HUDEP-2 (cell line): ENCODE measurements around the gene PDE6D.
"Not testable (repeated sequence)": the region's sequence is repeated elsewhere in the genome, so short reads cannot be mapped to it uniquely, and the experiment has no call there.

Source experiments
- DNase-seq, 76 experiments: peaks; one replicate each; lab custom pipeline; 2025; ENCODE audit not compliant: unreplicated experiment in 76 of 76; lab: John Stamatoyannopoulos, UW

Gene PDE6D

DNA sequence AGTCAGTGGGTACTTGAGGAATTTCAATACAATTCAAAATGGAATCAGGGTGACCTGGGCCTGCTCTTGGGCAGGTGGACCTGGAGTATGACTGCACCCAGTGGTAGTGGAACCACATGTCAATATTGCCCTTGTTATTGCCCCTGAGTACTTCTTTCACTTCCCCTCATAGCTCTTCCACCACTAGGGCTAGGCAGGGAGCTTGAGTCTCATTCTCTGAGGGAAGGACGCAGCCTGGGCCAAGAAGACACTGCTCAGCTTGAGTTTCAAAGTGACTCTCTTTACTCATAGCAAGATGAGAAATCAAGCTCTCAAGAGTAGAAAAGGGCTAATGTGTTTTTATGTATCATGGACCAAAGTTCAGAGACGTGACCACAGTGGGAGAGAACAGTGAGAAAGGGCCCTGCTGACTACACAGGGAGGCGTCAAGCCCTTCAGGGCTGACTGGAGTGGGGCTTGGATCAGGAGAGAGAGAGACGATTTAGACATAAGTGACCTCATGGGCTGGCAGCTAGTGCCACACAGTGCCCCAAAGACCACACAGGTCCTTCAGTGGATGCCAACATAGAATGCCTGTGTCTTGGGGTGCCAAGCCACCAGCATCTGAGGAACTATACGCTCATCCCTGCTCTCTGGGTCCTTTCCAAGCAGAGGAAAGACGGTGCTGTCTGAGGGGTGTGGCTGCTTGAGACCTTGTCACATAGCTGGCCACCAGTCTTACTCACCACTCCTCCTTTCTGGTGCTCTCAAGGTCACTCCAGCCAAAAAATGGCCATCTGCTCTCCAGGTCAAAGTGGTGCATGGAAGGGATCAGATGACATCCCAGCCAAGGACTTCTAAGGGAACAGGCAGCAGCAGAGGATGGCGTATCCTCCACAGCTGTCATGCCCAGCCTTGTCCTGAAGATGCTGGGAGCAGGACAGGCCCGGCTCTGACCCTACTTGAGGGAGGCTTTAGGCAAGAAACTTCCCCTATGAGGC is 59.8 kb downstream of the PDE6D start:
- DNase-seq = no peak

DNA sequence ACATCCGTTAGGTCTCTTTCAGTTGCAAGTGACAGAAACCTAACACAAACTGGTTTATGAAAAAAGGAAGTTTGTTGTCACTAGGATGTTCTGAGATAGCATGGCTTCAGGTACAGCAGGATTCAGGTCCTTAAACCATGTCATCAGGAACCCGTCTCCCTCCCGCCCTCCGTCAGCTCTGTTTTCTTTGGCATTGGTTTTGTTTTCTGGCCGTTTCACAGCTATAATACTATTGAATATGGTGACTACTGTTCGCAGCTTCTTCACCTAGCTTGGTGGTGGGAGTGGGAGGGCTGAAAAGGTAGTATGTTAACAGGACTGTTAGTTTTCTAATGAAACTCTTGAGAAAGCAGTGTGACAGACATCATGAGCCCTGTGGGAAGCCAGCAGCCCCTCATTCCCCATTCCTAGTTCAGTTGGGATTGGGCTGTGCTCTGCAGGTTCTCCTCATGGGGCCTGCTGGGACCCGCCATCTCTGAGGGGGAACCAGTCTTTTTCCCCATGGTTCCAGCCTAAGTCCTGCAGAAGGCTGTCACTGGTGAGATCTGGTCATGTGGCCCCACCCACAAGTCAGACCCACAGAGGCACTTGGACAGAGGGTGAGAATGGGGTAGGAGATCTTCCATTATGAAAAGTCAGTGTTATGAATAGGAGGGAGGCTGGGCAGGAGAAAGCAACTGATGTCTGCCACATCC is 60.6 kb downstream of the PDE6D start:
- DNase-seq = no peak

DNA sequence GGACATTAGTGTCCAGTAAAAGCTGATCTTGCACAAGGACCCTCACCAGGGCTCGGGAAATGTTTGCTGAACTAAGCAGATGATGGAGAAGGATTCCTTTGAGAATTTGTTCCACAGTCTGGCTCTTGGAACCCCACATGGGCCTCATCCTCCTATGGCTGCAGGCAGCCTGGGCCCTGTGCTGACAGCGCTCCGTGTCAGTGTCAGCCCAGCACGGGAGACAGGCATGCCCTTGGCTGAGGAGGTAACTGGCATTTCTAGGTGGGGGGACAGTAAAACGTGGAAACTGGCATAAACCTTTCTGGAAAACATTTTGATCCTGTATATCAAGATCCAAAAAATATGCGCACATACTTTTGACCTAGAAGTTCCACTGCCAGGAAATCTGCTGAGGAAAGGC is 62.3 kb downstream of the PDE6D start:
- DNase-seq = no peak

DNA sequence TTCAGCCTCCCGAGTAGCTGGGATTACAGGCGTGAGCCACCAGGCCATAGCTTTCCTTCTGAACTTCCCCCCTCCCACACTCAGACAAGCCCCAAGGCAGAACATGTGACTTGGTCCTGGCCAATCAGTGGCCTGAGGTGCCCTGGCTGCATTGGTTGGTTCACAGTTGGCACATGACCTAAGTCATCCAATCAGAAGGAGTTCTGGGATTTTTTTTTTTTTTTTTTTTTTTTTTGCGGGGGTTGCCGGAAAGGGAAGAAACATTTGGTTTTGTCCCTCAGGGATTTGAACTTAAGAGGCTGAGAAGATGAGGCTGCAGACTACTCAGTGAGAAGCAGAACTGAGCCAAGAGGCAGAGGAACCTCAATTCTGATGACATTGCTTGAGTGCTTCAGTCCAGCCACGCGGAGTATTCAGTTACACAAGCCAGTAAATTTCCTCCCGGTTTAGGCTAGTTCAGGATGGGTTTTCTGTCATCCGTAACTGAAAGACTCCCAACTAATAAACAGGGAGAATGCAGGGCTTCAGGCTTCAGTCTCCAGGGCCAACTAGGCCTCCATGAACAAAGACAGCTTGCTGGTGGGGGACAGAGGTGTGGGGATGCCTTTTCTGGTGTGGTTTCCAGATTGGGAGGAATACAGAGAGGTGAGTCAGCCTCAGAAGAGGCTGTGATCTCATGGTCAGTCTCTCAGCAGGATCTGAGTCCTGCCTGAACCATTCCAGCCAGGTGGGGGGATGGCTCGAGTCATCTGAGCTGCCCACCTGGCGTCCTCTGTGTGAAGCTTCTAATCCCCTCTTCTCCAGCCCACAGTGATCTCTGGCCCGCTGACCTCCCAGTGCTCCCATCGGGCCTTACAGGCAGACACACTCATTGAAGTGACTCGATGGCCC is 63.6 kb downstream of the PDE6D start:
- peak in 8 of 76 experiments; percentile 2 to 31 (median 21) for DNase-seq

DNA sequence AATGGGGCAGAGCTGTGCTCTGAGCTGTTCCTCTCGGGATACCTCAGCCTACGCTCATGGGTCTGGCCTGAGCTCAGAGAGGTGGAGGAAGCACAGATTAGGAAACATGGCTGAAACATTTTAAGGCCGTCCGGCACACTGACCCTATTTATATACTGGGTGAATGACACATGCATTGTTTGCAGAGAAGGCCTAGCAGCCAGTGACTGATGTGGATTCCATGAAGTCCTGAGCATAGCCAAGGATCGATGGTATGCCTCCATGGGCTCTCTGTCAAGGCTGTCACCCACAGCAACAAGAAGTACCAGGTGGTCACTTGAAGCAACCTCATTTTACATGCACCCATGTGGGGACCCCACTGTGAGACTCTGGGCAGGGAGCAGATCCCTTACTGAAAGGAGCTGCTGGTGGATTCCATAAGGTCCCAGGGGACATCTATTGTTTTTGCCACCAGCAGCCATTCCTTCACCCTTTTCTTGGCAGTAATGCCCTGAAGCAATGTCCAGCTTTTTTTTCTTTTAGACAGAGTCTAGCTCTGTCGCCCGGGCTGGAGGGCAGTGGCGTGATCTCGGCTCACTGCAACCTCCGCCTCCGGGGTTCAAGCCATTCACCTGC is 64.3 kb downstream of the PDE6D start:
- no peak for DNase-seq

DNA sequence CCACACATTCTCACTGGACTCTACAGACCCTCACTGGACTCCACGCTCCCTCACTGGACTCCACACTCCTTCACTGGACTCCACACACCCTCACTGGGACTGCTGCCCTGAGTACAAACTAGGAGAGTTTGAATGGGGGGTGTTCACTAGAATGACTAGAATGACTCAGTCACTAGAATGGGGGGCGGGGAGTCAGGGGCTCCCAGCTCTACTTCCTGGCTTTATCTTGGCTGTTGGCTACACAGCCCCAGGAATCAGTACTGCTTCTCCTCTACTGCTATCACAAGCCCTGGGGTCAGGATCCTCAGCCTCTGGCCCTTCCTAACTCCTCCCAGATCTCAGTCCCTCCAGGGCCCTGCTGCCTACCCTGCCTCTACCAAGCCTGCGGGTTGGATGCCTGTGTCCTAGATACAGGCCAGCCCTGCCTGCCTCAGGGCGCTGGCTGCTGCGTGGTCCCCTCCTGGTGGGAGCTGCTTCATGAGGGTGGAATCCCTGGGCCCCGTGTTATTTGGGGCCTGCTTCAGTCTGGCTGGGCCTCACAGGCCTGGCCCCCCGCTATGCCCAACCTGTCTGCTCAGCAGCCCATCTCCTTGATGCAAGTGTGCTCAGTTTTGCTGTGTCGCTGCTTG is 65.0 kb downstream of the PDE6D start:
- peak in 2 of 76 experiments; percentile 7 to 13 for DNase-seq

DNA sequence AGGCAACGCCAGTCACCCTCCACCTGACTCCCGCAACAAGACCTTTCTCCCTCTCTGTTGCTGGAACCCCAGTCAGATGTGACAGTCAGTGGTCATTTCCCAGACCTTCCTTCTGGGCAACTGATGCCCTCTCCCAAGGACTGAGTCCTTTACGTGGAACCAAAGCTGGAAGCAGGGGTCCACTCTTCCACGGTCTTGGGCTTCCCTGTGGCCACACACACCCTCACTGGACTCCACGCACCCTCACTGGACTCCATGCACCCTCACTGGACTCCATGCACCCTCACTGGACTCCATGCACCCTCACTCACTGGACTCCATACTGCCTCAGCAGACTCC is 65.6 kb downstream of the PDE6D start:
- DNase-seq = no peak

DNA sequence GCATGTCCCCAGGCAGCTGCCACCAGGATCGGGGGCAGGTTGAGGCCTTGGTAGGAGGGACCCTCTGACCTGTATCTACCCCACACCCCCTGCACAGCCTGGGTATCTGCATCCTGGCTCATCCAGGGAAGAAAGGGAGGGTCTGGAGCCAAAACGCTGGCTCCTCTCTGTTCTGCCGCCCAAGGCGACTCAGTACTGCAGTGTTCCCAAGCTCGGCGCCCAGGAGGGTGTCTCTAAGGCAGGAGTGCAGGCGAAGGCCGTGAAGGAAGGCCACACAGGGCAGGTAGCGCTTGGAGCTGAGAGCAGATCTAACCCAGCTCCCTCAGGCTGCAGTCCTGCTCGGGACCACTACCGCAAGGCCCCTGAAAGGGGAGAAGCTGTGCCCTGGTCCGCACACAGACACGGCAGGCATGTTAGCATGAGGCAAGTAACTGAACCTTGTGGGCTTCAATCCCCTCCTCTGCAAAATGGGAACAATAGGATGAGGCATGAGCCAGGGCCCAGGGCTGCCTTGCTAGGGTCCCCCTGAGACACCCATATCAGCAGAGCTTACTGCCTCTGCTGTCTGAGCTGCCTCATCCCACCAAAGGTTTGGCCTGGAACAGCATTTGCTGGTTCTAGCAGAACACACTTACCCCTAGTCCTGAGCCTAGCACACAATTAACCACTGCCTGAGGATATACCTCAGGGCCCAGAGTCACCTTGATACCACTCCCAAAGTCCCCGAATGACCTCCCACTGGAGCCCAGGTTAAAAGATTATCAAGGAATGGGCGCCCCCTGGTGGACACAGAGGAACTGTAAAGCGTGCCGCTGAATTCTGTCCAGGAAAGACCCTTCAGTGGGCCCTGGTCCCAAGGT is 66.2 kb downstream of the PDE6D start:
- peak in 68 of 76 experiments; percentile 11 to 86 (median 58) for DNase-seq

DNA sequence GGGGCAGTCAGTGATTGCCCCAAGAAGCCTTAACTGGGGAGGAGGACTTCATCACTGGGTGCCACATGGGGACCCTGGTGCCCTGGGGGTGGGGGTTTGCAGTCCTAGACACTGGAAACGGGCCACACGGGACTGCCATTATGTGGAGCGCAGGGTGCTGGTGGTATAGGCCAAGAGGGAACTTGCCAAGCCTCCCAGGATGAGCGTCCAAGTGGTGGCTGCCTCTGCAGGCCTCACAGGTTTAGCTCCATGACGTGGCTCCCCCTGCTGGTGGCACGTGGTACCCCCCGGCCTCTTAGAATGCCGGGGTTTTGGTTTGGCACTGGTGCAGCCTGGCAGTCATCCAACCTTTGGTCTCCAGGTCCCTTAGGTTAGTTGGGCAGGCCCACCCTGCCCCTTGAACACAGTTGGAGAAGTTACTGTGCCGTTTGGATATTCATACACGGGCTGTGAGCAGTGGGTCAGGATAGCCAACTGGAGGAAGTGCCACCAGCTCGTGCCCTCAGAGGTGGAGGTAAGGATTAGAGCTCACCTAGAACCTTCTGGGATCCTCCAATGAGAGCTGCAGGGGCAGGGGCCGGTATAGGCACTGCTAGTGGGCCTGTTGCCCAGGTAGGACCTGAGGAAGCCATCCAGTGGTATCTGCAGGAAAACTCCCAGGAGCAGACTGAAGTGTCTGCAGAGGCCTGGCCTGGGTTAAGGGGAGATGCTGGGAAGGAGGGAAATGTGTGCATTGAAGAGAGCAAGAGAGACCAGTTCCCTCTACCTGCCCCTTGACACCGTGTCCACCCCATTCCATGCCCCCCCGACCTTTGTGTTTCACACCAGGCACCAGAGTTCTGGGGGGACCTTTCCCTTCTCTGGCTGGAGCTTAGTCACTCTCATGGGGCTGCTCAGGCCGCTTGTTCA is 67.1 kb downstream of the PDE6D start:
- peak; percentile 9 to 95 (median 88) for DNase-seq

DNA sequence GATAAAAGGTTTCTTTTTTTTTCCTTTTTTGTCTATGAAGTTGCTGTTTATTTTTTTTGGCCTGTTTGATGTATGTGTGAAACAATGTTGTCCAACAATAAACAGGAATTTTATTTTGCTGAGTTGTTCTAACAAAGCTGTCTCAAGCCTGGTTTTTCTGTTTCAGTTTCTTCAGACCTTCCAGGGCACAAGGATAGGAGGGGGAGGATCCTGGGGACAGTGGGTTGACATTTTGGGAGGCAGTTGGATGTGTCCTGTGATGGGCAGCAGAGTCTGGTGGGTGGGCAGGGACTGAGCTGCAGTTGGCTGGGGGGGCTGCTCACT is 67.7 kb downstream of the PDE6D start:
- not testable (repeated sequence) for DNase-seq

DNA sequence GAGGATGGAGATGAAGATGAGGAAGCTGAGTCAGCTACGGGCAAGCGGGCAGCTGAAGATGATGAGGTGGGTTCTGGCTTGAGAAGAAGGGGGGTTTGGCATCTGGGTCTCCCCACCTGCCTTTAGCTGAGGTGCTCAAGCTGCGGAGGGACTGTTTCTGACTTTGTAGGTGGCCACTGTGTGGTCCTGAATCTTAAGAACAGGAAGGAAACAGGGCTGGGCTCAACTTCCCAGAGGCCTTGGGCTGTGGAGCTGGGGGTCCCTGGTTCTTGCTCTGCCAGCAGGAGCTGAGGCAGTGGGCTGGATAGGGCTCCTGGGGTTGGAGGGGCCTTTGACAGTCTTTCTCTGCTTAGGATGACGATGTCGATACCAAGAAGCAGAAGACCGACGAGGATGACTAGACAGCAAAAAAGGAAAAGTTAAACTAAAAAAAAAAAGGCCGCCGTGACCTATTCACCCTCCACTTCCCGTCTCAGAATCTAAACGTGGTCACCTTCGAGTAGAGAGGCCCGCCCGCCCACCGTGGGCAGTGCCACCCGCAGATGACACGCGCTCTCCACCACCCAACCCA is 68.5 kb downstream of the PDE6D start:
- DNase-seq = peak in 2 of 76 experiments; percentile 9 to 16

DNA sequence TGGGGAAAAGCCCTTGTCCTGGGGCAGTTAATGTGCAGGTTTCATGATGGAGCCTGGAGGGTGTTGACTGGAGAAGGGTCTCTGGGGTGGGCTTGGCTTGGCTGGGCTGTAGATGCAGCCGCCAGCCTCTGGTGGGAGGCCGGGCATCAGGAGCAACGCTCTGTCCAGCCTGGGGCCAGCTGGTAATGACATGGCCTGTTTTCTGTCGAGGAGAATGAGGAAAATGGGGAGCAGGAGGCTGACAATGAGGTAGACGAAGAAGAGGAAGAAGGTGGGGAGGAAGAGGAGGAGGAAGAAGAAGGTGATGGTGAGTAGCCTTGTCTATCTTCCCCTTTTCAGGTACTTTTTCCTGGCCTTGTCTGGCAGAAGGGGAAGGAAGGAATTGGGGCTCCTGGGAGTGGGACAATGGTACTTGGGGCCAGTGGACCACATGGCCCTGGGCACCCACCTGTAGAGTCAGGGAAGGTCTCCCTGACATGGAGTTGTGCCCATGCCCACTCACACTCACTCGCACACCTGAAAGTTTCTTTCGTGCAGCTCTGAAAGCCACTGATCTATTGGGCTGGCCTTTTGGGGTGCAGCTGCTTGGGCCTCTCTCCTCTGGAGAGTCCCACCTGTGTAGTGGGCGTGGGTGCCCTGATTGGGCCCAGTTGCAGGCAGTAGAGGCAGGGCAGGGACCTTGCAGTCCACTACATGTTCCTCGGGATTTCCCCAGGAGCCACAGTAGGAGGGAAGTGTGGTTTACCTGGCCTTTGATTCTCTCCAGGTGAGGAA is 69.2 kb downstream of the PDE6D start:
- DNase-seq = peak in 1 of 76 experiments; percentile 3

DNA sequence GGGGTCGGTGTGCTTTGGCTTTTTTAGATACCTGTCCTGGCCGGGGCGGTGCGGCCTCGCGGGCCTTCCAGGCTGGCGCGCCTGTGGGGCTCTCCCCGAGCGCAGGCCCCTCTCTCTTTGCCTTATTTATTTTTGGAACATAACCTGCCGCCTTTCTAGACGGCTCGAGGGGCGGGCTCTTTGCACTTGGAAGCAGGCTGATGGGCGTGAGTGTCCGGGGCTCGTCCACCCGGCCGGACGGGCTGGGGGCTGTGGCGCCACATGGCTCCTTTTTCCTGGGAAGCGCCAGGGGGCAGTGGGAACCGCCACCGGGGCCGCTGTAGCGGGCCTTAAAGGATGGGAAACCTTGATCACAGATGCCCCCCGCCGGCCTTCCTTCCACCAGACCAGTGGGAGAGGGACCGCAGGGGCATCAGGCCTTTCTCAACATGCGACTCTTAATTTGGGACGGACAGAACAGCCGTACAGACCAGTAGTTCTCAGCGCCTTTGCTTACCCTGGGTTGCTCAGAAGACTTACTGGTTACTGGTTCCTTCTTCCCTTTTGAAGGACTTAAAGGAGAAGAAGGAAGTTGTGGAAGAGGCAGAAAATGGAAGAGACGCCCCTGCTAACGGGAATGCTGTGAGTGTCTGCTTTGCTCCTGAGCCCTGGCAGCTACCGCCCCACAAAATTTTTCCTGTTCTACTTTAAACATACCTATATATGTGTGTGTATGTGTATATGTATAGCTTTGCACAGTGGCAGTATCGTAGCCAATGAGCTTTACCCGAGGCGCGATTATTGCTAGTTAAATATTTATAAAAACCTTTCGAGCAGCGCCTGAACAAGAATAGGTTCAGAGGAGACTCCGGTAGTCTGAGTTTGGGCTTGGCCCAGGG is 70.0 kb downstream of the PDE6D start:
- DNase-seq = peak in 8 of 76 experiments; percentile 7 to 53 (median 26)

DNA sequence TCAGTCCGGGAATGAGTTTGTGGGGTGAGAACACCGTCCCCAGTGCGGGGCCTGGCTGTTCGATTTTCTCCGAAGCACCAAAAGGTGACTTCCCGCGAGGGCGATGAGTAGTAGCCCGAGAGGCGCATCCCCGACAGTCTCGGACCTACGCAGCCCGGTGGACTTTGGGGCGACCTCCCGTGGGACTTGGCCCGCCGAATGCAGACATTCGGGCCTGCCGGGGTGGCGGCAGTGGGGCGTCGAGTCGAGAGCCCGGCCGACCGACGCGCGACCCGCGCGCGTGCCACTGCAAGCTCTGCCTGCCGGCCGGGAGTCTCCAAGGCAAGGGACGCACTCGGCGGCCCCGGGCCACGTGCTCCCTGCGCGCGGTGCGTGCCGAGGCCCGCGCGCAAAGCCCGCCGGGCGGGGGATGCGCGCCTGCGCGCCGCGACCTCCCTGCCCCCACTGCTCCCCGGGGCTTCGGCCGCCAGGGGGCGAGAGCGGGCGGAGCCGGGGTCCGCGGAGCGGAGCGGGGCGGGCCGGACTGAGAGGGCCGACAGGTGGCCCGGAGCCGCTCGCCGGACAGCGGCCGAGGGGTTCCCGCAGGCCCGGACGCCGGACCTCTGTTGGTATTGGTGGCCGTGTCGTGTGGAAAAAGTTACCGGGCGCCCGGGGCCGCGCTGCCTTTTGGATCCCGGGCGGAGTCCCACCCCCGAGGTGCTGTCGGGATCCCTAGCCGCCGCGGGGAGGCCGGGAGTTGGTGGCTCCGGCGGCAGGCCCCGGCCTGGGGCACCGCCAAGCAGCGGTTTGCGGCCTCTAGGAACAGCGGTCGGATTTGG is 70.9 kb downstream of the PDE6D start:
- DNase-seq = peak in 69 of 76 experiments; percentile 24 to 85 (median 65)

DNA sequence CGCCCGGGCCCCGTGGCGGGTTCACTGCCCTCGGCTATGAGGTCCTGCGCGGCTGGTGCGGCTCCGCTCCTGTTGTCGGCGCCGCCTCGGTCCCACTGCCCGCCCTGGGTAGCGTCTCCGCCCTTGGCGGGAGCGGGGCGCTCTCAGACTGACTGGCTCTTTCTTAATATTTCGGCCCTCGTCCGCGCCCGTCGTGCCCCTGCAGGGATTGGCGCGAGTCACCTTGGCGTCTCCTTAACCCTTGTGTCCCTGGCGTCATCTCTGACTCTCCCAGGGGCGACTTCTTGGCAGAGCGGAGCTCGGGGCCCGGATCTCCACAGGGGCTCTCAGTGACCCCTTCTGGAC is 71.5 kb downstream of the PDE6D start:
- peak in 30 of 76 experiments; percentile 6 to 71 (median 42) for DNase-seq
